Lung (tissue), 12 donors: ENCODE measurements around the gene SLC44A1. TPM values are rescaled to one million over a fixed set of nuclear protein-coding genes. Genes with fewer than 3 reads are reported as not detected.

Experiments used
- ATAC-seq: fragments of 200-7000 bp; cut with Tn5 transposase; one replicate; pipeline ENCODE4 v1.9.1; 2020; ENCODE audit warnings: moderate number of reproducible peaks; ENCODE audit not compliant: insufficient read depth, low FRiP score
- DNase-seq, 3 donors: peaks; one replicate each; pipeline ENCODE4 v3.0.0-alpha.2; 2013 to 2017
- H3K27ac ChIP-seq, 2 donors: one replicate each; pipeline ENCODE4 v1.5.1; 2013; ENCODE audit warnings: mild to moderate bottlenecking in 2 of 2, moderate library complexity in 2 of 2, control low read depth in 1 of 2, inconsistent platforms in 1 of 2, low read depth in 1 of 2, low read length in 1 of 2
- H3K27me3 ChIP-seq, 3 donors: one replicate each; pipeline ENCODE4 v1.5.1; 2013; ENCODE audit warnings: low read length in 2 of 3; ENCODE audit not compliant: control insufficient read depth in 3 of 3, insufficient read depth in 3 of 3
- H3K36me3 ChIP-seq, 4 donors: one replicate each; pipeline ENCODE4 v1.5.1; 2013; ENCODE audit warnings: low read length in 4 of 4, mild to moderate bottlenecking in 1 of 4, moderate library complexity in 1 of 4; ENCODE audit not compliant: control insufficient read depth in 4 of 4, insufficient read depth in 4 of 4
- H3K4me1 ChIP-seq, 5 donors: one replicate each; pipeline ENCODE4 v1.5.1; 2013; ENCODE audit warnings: low read length in 5 of 5, mild to moderate bottlenecking in 2 of 5, moderate library complexity in 1 of 5; ENCODE audit not compliant: control insufficient read depth in 5 of 5, insufficient read depth in 5 of 5
- H3K4me3 ChIP-seq: one replicate; pipeline ENCODE4 v1.5.1; 2013; ENCODE audit warnings: mild to moderate bottlenecking, control low read depth, moderate library complexity
- H3K9ac ChIP-seq, 2 donors: one replicate each; pipeline ENCODE4 v1.5.1; 2013; ENCODE audit warnings: low read length in 2 of 2, control low read depth in 1 of 2; ENCODE audit not compliant: insufficient read depth in 1 of 2
- H3K9me3 ChIP-seq, 4 donors: one replicate each; pipeline ENCODE4 v1.5.1; 2013; ENCODE audit warnings: low read length in 3 of 4, mild to moderate bottlenecking in 1 of 4, moderate library complexity in 1 of 4; ENCODE audit not compliant: control insufficient read depth in 4 of 4, insufficient read depth in 3 of 4
- CTCF ChIP-seq: IDR thresholded peaks from 2 replicates; pipeline ENCODE4 v1.5.1; 2012; ENCODE audit warnings: mild to moderate bottlenecking; ENCODE audit errors: control extremely low read depth, extremely low read depth
- WGBS, 2 donors: extraction: QIAGEN DNeasy Blood & Tissue Kit; methylation state at CpG; one replicate each; pipeline ENCODE4 v1.1.7; 2013; 5-methylcytosine and 5-hydroxymethylcytosine counted together
- polyA plus RNA-seq, 2 donors: library from polyadenylated mRNA; stranded (reverse); fragments of 200-250 nt; gene quantifications; one replicate each; pipeline ENCODE4 v1.2.1, GENCODE V29; 2013
- total RNA-seq, 2 donors: library from RNA; depleted of rRNA in 1 of 2; stranded (reverse); fragments of >200 nt in 1 of 2; gene quantifications; one replicate each; pipeline ENCODE4 v1.2.1, GENCODE V29; 2014 to 2021
- donor health status: control.
- donor health status: control.
- donor health status: Bipolar disorder and iron deficiency.
- donor health status: healthy.
- donor health status: DM: yes; HTN: yes; CAD: no.

The SLC44A1 gene
- total and polyA plus RNA-seq, 4 donors = 13.0 to 61.7 (median 33.8) TPM

GRCh38 chr9:105346273-105346672 is 101.8 kb downstream of the SLC44A1 start:
- Histone ChIP-seq H3K27ac (no peak overlapping the region), H3K9me3 (no peaks in the 10 kb centered on the region), H3K9ac (no peak overlapping the region), H3K4me3 (no peak overlapping the region), H3K36me3 (peaks cover 0 to 11% (median 0%) of the 10 kb centered on the region in 4 donors), H3K27me3 (no peaks in the 10 kb centered on the region), H3K4me1 (no peaks in the 10 kb centered on the region)
- no peak for TF ChIP-seq CTCF
- 63 to 72% methylated on average over 2 of the region's 2 CpGs for WGBS, 2 donors
- ATAC-seq = no peak
- DNase-seq = no peak

- Histone ChIP-seq H3K4me1 (peaks cover 0 to 5% (median 0%) of the 10 kb centered on the region in 5 donors), H3K27ac (no peak overlapping the region), H3K9me3 (no peaks in the 10 kb centered on the region), H3K4me3 (no peak overlapping the region), H3K36me3 (peaks cover 0 to 11% (median 0%) of the 10 kb centered on the region in 4 donors), H3K9ac (no peak overlapping the region), H3K27me3 (no peaks in the 10 kb centered on the region)
- WGBS, 2 donors = 95 to 97% methylated on average over 3 of the region's 3 CpGs
- no peak for TF ChIP-seq CTCF
- DNase-seq = no peak
- no peak for ATAC-seq
Measured at GRCh38 chr9:105354448-105354847, 110.0 kb downstream of the SLC44A1 start.

- H3K9me3 ChIP-seq = no peaks in the 10 kb centered on the region
- no peaks in the 10 kb centered on the region for H3K27me3 ChIP-seq
- DNase-seq = peak; percentile 23 to 87 (median 77)
- WGBS, 2 donors = 67 to 79% methylated on average over 3 of the region's 3 CpGs
- H3K4me3 ChIP-seq = no peak overlapping the region
- peak; percentile 41 for ATAC-seq
- H3K36me3 ChIP-seq = peaks cover 1 to 10% (median 4%) of the 10 kb centered on the region in 4 donors
- no peak for TF ChIP-seq CTCF
- H3K27ac ChIP-seq = no peak overlapping the region
- no peak overlapping the region for H3K9ac ChIP-seq
- peaks cover 0 to 5% (median 0%) of the 10 kb centered on the region in 5 donors for H3K4me1 ChIP-seq
Measured at GRCh38 chr9:105355781-105356180, 111.3 kb downstream of the SLC44A1 start.

GRCh38 chr9:105357937-105358336 is 113.5 kb downstream of the SLC44A1 start:
- no peaks in the 10 kb centered on the region for H3K9me3 ChIP-seq
- WGBS, 2 donors = 90 to 97% methylated on average over 3 of the region's 3 CpGs
- no peak for ATAC-seq
- H3K9ac ChIP-seq = no peak overlapping the region
- peaks cover 0 to 5% (median 0%) of the 10 kb centered on the region in 5 donors for H3K4me1 ChIP-seq
- TF ChIP-seq CTCF = no peak
- DNase-seq = no peak
- no peaks in the 10 kb centered on the region for H3K27me3 ChIP-seq
- H3K4me3 ChIP-seq = no peak overlapping the region
- no peak overlapping the region for H3K27ac ChIP-seq
- H3K36me3 ChIP-seq = peaks cover 4 to 26% (median 7%) of the 10 kb centered on the region in 4 donors
